Calu3 (cell line): ENCODE results near the gene LPAR1. TPM values are rescaled to one million over a fixed set of nuclear protein-coding genes. Genes with fewer than 3 reads are reported as not detected.

ENCODE experiments used
- BruUV-seq: library from RNA; stranded (reverse); fragments of 400-500 nt; replicated peaks from 2 replicates; lab custom pipeline; 2021; lab: Mats Ljungman, UMichigan
- CTCF ChIA-PET: fragments of 300-600 bp; sonication (Branson Sonifier 250); formaldehyde crosslinking; loops from one replicate; lab custom pipeline; 2022; ENCODE audit warnings: antibody characterized with exemption; lab: Charles Lee
- DNase-seq: peaks from one replicate; pipeline ENCODE4 v3.0.0; 2022
- H3K27ac Mint-ChIP-seq: one replicate; pipeline ENCODE4 v1.8.0; 2022; ENCODE audit warnings: mixed read lengths; ENCODE audit not compliant: unreplicated experiment
- H3K27me3 Mint-ChIP-seq: one replicate; pipeline ENCODE4 v1.8.0; 2022; ENCODE audit warnings: mixed read lengths; ENCODE audit not compliant: unreplicated experiment
- H3K36me3 Mint-ChIP-seq: one replicate; pipeline ENCODE4 v1.8.0; 2022; ENCODE audit warnings: mild to moderate bottlenecking, moderate library complexity, mixed read lengths; ENCODE audit not compliant: insufficient read depth, unreplicated experiment
- H3K4me1 Mint-ChIP-seq: one replicate; pipeline ENCODE4 v1.8.0; 2022; ENCODE audit warnings: mild to moderate bottlenecking, low read depth, mixed read lengths; ENCODE audit not compliant: unreplicated experiment
- H3K4me3 Mint-ChIP-seq: one replicate; pipeline ENCODE4 v1.8.0; 2022; ENCODE audit warnings: mild to moderate bottlenecking, low read depth, moderate library complexity, mixed read lengths; ENCODE audit not compliant: unreplicated experiment
- H3K9me3 Mint-ChIP-seq: one replicate; pipeline ENCODE4 v1.8.0; 2022; ENCODE audit warnings: low read depth, mixed read lengths; ENCODE audit not compliant: unreplicated experiment
- intact Hi-C: fragments of 100-400 bp; cut with micrococcal nuclease; formaldehyde crosslinking; loops from one replicate; pipeline ENCODE4 v1.10.0; 2022; ENCODE audit not compliant: unreplicated experiment
- total RNA-seq: library from RNA; stranded (reverse); gene quantifications from 2 replicates; pipeline ENCODE4 v1.2.3, GENCODE V29; 2022
- TF ChIP-seq, protein P1 (sequence below): fragments of 200-600 bp; IDR thresholded peaks from one replicate; pipeline ENCODE4 v1.8.0; 2022; ENCODE audit warnings: antibody characterized with exemption; ENCODE audit not compliant: unreplicated experiment

Gene LPAR1
- total RNA-seq, 1 experiment from 2014 or later = 6.3 TPM

DNA sequence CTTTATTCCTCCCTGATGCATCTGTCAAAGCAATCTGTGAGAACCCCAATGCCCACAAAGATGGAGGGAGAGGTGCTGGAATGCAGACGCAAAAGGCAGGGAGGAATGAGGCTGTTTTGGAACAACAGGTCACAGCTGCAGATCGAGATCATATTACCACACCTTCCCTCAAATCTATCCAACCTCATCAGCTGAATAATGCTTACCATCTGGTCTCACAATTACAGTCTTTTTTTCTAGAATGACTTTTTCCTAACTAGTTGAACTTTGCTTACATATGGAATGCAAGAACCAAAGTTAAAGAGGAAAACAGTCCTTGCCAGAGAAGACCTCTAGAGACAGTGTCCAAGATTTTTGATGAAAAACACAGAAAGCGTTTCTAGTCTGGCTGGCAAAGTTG, 158.1 kb downstream of the LPAR1 start:
- H3K36me3 Mint-ChIP-seq = no peaks in the 10 kb centered on the region
- H3K9me3 Mint-ChIP-seq = no peaks in the 10 kb centered on the region
- no peak overlapping the region for H3K4me3 Mint-ChIP-seq
- CTCF ChIA-PET = no interaction called here
- TF ChIP-seq, protein P1, sequence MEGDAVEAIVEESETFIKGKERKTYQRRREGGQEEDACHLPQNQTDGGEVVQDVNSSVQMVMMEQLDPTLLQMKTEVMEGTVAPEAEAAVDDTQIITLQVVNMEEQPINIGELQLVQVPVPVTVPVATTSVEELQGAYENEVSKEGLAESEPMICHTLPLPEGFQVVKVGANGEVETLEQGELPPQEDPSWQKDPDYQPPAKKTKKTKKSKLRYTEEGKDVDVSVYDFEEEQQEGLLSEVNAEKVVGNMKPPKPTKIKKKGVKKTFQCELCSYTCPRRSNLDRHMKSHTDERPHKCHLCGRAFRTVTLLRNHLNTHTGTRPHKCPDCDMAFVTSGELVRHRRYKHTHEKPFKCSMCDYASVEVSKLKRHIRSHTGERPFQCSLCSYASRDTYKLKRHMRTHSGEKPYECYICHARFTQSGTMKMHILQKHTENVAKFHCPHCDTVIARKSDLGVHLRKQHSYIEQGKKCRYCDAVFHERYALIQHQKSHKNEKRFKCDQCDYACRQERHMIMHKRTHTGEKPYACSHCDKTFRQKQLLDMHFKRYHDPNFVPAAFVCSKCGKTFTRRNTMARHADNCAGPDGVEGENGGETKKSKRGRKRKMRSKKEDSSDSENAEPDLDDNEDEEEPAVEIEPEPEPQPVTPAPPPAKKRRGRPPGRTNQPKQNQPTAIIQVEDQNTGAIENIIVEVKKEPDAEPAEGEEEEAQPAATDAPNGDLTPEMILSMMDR = no peak
- no peaks in the 10 kb centered on the region for H3K4me1 Mint-ChIP-seq
- intact Hi-C loops = no loop called here
- BruUV-seq = no TSS peak
- H3K27me3 Mint-ChIP-seq = no peaks in the 10 kb centered on the region
- DNase-seq = no peak
- H3K27ac Mint-ChIP-seq = no peak overlapping the region

DNA sequence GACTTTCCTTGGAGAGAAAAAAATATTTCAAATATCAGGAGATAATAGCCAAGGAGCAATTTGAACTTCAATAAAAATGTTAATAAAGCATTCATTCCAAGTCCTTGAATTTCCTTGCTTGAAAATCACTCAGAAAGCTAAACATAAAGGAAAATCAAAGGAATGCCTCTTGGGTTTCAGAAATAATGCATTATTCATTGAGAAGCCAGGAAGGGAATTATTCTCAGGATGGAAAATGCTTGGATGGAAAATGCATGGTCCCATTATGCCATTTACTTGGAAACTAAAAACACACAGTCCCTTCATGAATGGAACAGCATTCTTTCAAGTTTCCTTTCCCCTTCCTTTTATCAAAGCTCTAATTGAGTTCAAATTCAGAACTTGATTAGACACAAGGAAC, 160.9 kb downstream of the LPAR1 start:
- BruUV-seq = no TSS peak
- Mint-ChIP-seq H3K9me3 (no peaks in the 10 kb centered on the region), H3K36me3 (no peaks in the 10 kb centered on the region), H3K4me1 (no peaks in the 10 kb centered on the region), H3K27ac (no peak overlapping the region), H3K27me3 (no peaks in the 10 kb centered on the region), H3K4me3 (no peak overlapping the region)
- intact Hi-C loops = no loop called here
- CTCF ChIA-PET = interaction anchor here (0.7 kb wide), 1 partner anchor 186 kb away, joined by 3 read pairs; no protein-coding TSS in a partner anchor
- no peak for DNase-seq
- TF ChIP-seq, protein P1 = no peak

GRCh38 chr9:110876929-110877328, 161.3 kb downstream of the LPAR1 start:
- no peaks in the 10 kb centered on the region for H3K36me3 Mint-ChIP-seq
- no peak for DNase-seq
- TF ChIP-seq, protein P1 = no peak
- no peaks in the 10 kb centered on the region for H3K9me3 Mint-ChIP-seq
- CTCF ChIA-PET = no interaction called here
- no peaks in the 10 kb centered on the region for H3K4me1 Mint-ChIP-seq
- no TSS peak for BruUV-seq
- intact Hi-C loops = no loop called here
- H3K27ac Mint-ChIP-seq = no peak overlapping the region
- no peak overlapping the region for H3K4me3 Mint-ChIP-seq
- no peaks in the 10 kb centered on the region for H3K27me3 Mint-ChIP-seq

GRCh38 chr9:110874963-110875674, 163.2 kb downstream of the LPAR1 start:
- BruUV-seq = no TSS peak

More at GRCh38 chr9:110874963-110875674, 163.2 kb downstream of the LPAR1 start:
- DNase-seq = no peak
- H3K36me3 Mint-ChIP-seq = no peaks in the 10 kb centered on the region
- TF ChIP-seq, protein P1 = no peak
- H3K9me3 Mint-ChIP-seq = no peaks in the 10 kb centered on the region
- H3K4me3 Mint-ChIP-seq = no peak overlapping the region
- H3K4me1 Mint-ChIP-seq = no peaks in the 10 kb centered on the region
- CTCF ChIA-PET = no interaction called here
- no peaks in the 10 kb centered on the region for H3K27me3 Mint-ChIP-seq
- intact Hi-C loops = no loop called here
- H3K27ac Mint-ChIP-seq = no peak overlapping the region
